Trophoblast cell (in vitro differentiated cells and primary cell): ENCODE measurements around the gene OBSCN.

Experiments
- DNase-seq, 2 donors: peaks; one replicate each; pipeline ENCODE4 v3.0.0-alpha.2; 2016
- H2AFZ ChIP-seq: 2 replicates; pipeline ENCODE4 v1.6.1; 2013; ENCODE audit warnings: low read length, moderate library complexity, mild to moderate bottlenecking; ENCODE audit not compliant: insufficient read depth, poor library complexity
- H2AK5ac ChIP-seq: 2 replicates; pipeline ENCODE4 v1.6.1; 2013; ENCODE audit warnings: mild to moderate bottlenecking, low read length
- H2BK120ac ChIP-seq: 2 replicates; pipeline ENCODE4 v1.6.1; 2013; ENCODE audit warnings: low read length, mild to moderate bottlenecking, moderate library complexity; ENCODE audit not compliant: insufficient read depth, poor library complexity
- H2BK12ac ChIP-seq: 2 replicates; pipeline ENCODE4 v1.6.1; 2013; ENCODE audit warnings: mild to moderate bottlenecking, low read length, moderate library complexity
- H2BK5ac ChIP-seq: 2 replicates; pipeline ENCODE4 v1.6.1; 2013; ENCODE audit warnings: low read length, low read depth, moderate library complexity, mild to moderate bottlenecking; ENCODE audit not compliant: poor library complexity
- H3K14ac ChIP-seq: 2 replicates; pipeline ENCODE4 v1.6.1; 2013; ENCODE audit warnings: mild to moderate bottlenecking, low read length
- H3K18ac ChIP-seq: 2 replicates; pipeline ENCODE4 v1.6.1; 2013; ENCODE audit warnings: mild to moderate bottlenecking, low read length
- H3K23ac ChIP-seq: 2 replicates; pipeline ENCODE4 v1.6.1; 2013; ENCODE audit warnings: low read length
- H3K27ac ChIP-seq: 2 replicates; pipeline ENCODE4 v1.5.1; 2013; ENCODE audit warnings: low read depth, mild to moderate bottlenecking, inconsistent platforms, low read length, moderate library complexity
- H3K27me3 ChIP-seq: 2 replicates; pipeline ENCODE4 v1.6.1; 2013; ENCODE audit warnings: inconsistent platforms, mild to moderate bottlenecking, low read length, moderate library complexity; ENCODE audit not compliant: insufficient read depth
- H3K36me3 ChIP-seq, 2 experiments: 1 replicate in 1 of 2; 2 replicates in 1 of 2; pipeline ENCODE4 v1.6.1; 2013; ENCODE audit warnings: low read length in 2 of 2, mild to moderate bottlenecking in 2 of 2, moderate library complexity in 1 of 2; ENCODE audit not compliant: insufficient read depth in 2 of 2, control insufficient read depth in 1 of 2
- H3K4ac ChIP-seq: 2 replicates; pipeline ENCODE4 v1.6.1; 2013; ENCODE audit warnings: low read depth, mild to moderate bottlenecking, low read length, moderate library complexity
- H3K4me1 ChIP-seq, 2 experiments: 1 replicate in 1 of 2; 2 replicates in 1 of 2; pipeline ENCODE4 v1.6.1; 2013; ENCODE audit warnings: low read length in 2 of 2, mild to moderate bottlenecking in 2 of 2, moderate library complexity in 1 of 2; ENCODE audit not compliant: insufficient read depth in 2 of 2, control insufficient read depth in 1 of 2
- H3K4me2 ChIP-seq: 2 replicates; pipeline ENCODE4 v1.6.1; 2013; ENCODE audit warnings: inconsistent platforms, mild to moderate bottlenecking, low read length, moderate library complexity
- H3K4me3 ChIP-seq: 2 replicates; pipeline ENCODE4 v1.5.1; 2013; ENCODE audit warnings: mild to moderate bottlenecking, low read depth, low read length, inconsistent platforms
- H3K79me1 ChIP-seq: one replicate; pipeline ENCODE4 v1.6.1; 2013; ENCODE audit warnings: low read length
- H3K79me2 ChIP-seq: 2 replicates; pipeline ENCODE4 v1.6.1; 2013; ENCODE audit warnings: low read length, mild to moderate bottlenecking; ENCODE audit not compliant: control insufficient read depth, insufficient read depth, poor library complexity
- H3K9ac ChIP-seq: 2 replicates; pipeline ENCODE4 v1.6.1; 2013; ENCODE audit warnings: mild to moderate bottlenecking, low read length
- H3K9me3 ChIP-seq: 2 replicates; pipeline ENCODE4 v1.6.1; 2013; ENCODE audit warnings: low read depth, mild to moderate bottlenecking, control low read depth, inconsistent platforms, low read length; ENCODE audit not compliant: insufficient read depth
- H4K12ac ChIP-seq: 2 replicates; pipeline ENCODE4 v1.6.1; 2013; ENCODE audit warnings: low read depth, mild to moderate bottlenecking, low read length, moderate library complexity
- H4K8ac ChIP-seq: 2 replicates; pipeline ENCODE4 v1.6.1; 2013; ENCODE audit warnings: low read depth, mild to moderate bottlenecking, low read length, moderate library complexity
- H4K91ac ChIP-seq: one replicate; pipeline ENCODE4 v1.6.1; 2013; ENCODE audit warnings: low read depth, mild to moderate bottlenecking, low read length, moderate library complexity
- WGBS: extraction: QIAGEN DNeasy Blood & Tissue Kit; methylation state at CpG from one replicate; pipeline ENCODE4 v1.1.7; 2013; ENCODE audit warnings: missing lambda C conversion rate; ENCODE audit not compliant: insufficient read length, insufficient coverage; ENCODE audit errors: extremely low coverage; 5-methylcytosine and 5-hydroxymethylcytosine counted together

OBSCN gene

GRCh38 chr1:228401782-228402640 lies 194.2 kb downstream of the OBSCN start:
- WGBS, result no CpG with 5 or more reads among the region's 14 CpGs
- H2BK120ac ChIP-seq, result no peak overlapping the region
- H2BK12ac ChIP-seq, result no peak overlapping the region
- no peaks in the 10 kb centered on the region for H3K27me3 ChIP-seq
- no peak overlapping the region for H3K4me3 ChIP-seq
- peaks cover 3% of the 10 kb centered on the region for H3K9me3 ChIP-seq
- H3K14ac ChIP-seq, result no peak overlapping the region
- H4K91ac ChIP-seq, result no peak overlapping the region
- no peak overlapping the region for H3K9ac ChIP-seq
- peak overlapping the region; percentile 48 for H3K4ac ChIP-seq
- no peak overlapping the region for H3K23ac ChIP-seq
- no peak for DNase-seq
- peaks cover 59 to 61% of the 10 kb centered on the region in 2 experiments for H3K36me3 ChIP-seq
- no peak overlapping the region for H2AFZ ChIP-seq
- peaks cover 9% of the 10 kb centered on the region for H3K79me1 ChIP-seq
- H3K18ac ChIP-seq, result no peak overlapping the region
- peaks cover 7% of the 10 kb centered on the region in 2 experiments for H3K4me1 ChIP-seq
- no peak overlapping the region for H3K27ac ChIP-seq
- H4K8ac ChIP-seq, result no peak overlapping the region
- H2AK5ac ChIP-seq, result no peak overlapping the region
- H4K12ac ChIP-seq, result no peak overlapping the region
- no peak overlapping the region for H2BK5ac ChIP-seq
- peaks cover 19% of the 10 kb centered on the region for H3K79me2 ChIP-seq
- H3K4me2 ChIP-seq, result no peak overlapping the region

DNA sequence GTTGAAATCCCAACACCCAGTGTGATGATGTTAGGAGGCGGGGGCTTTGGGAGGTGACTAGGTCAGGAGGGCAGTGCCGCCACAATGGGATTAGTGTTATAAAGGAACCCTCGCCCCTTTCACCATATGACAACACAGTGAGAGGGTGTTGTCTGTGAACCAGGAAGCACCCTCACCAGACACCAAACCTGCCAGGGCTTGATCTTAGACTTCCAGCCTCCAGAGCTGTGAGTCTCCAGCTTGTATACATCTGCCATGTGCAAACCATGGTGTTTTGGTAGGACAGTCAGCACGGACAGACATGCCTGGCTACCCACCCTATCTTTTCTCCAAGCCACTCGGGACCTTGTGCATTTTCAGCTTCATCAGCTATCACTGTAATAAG lies 194.8 kb downstream of the OBSCN start:
- Histone ChIP-seq H3K4me1 (peaks cover 9 to 10% of the 10 kb centered on the region in 2 experiments), H3K18ac (no peak overlapping the region), H2BK5ac (no peak overlapping the region), H3K79me1 (peaks cover 13% of the 10 kb centered on the region), H2AFZ (no peak overlapping the region), H4K91ac (no peak overlapping the region), H3K27me3 (no peaks in the 10 kb centered on the region), H3K27ac (no peak overlapping the region), H2BK120ac (no peak overlapping the region), H3K14ac (no peak overlapping the region), H2AK5ac (no peak overlapping the region), H4K12ac (no peak overlapping the region), H2BK12ac (no peak overlapping the region), H3K36me3 (peaks cover 53 to 56% of the 10 kb centered on the region in 2 experiments), H3K79me2 (peaks cover 23% of the 10 kb centered on the region), H3K9me3 (peaks cover 3% of the 10 kb centered on the region), H3K4me2 (no peak overlapping the region), H3K23ac (no peak overlapping the region), H3K4ac (peak overlapping the region; percentile 48), H4K8ac (no peak overlapping the region), H3K4me3 (no peak overlapping the region), H3K9ac (no peak overlapping the region)
- WGBS, result no CpG with 5 or more reads among the region's 5 CpGs
- no peak for DNase-seq

- Histone ChIP-seq H3K79me2 (peaks cover 23% of the 10 kb centered on the region), H3K9ac (no peak overlapping the region)
- WGBS, result no CpG with 5 or more reads among the region's 9 CpGs
These were observed 195.4 kb downstream of the OBSCN start for GRCh38 chr1:228403231-228403631.

DNA sequence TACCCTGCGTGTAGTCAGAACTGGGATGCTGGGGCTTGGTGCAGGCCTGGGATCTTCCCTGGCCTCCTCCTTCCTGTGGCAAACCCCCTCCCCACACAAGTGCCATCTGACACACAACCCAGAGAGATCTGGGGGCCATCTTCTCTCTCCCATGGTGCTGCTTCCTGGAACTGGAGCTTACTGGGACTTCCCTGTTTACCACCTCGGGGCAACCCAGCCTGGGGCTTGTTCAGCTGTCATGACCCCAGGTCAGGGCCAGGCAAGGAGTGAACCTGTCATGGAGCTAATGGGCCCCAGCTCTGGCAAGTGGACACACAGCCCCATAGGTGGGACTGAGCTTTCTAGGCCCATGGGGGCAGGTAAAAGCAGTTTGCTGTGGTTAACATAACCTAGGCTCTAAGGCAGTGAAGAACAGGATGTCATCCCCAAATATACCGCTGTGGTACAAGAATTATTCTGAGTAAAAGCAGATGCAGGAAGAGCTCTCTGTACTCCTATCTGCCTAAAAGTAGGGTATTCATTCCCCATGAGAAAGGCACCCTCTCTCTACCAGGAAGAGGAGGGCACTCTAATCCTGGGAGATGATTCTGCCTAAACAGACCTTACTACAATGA lies 196.4 kb downstream of the OBSCN start:
- H3K27ac ChIP-seq, result no peak overlapping the region
- no peak overlapping the region for H3K23ac ChIP-seq
- H3K14ac ChIP-seq, result no peak overlapping the region
- H3K36me3 ChIP-seq, result peaks cover 45 to 49% of the 10 kb centered on the region in 2 experiments
- H3K4me3 ChIP-seq, result no peak overlapping the region
- H4K8ac ChIP-seq, result no peak overlapping the region
- H2BK12ac ChIP-seq, result no peak overlapping the region
- H2AFZ ChIP-seq, result no peak overlapping the region
- H3K79me1 ChIP-seq, result peaks cover 16% of the 10 kb centered on the region
- H4K12ac ChIP-seq, result no peak overlapping the region
- H3K79me2 ChIP-seq, result peaks cover 23% of the 10 kb centered on the region
- no peaks in the 10 kb centered on the region for H3K27me3 ChIP-seq
- peak overlapping the region; percentile 16 for H3K4ac ChIP-seq
- peaks cover 3% of the 10 kb centered on the region for H3K9me3 ChIP-seq
- peaks cover 17 to 18% of the 10 kb centered on the region in 2 experiments for H3K4me1 ChIP-seq
- H2AK5ac ChIP-seq, result no peak overlapping the region
- no CpG with 5 or more reads among the region's 3 CpGs for WGBS
- peak overlapping the region; percentile 26 for H3K4me2 ChIP-seq
- H3K18ac ChIP-seq, result no peak overlapping the region
- DNase-seq, result no peak
- no peak overlapping the region for H2BK5ac ChIP-seq
- H3K9ac ChIP-seq, result no peak overlapping the region
- H2BK120ac ChIP-seq, result no peak overlapping the region
- H4K91ac ChIP-seq, result no peak overlapping the region

More at GRCh38 chr1:228403231-228403631, 195.4 kb downstream of the OBSCN start:
- Histone ChIP-seq H2BK120ac (no peak overlapping the region), H2BK5ac (no peak overlapping the region), H4K8ac (no peak overlapping the region), H2BK12ac (no peak overlapping the region), H3K79me1 (peaks cover 16% of the 10 kb centered on the region), H3K27me3 (no peaks in the 10 kb centered on the region), H3K4me2 (no peak overlapping the region), H3K4ac (peak overlapping the region; percentile 43), H3K4me1 (peaks cover 14 to 15% of the 10 kb centered on the region in 2 experiments), H4K12ac (no peak overlapping the region), H3K27ac (no peak overlapping the region), H3K18ac (no peak overlapping the region), H4K91ac (no peak overlapping the region), H3K36me3 (peaks cover 47 to 54% of the 10 kb centered on the region in 2 experiments), H3K14ac (no peak overlapping the region), H3K23ac (no peak overlapping the region), H3K4me3 (no peak overlapping the region), H3K9me3 (peaks cover 3% of the 10 kb centered on the region), H2AK5ac (no peak overlapping the region), H2AFZ (no peak overlapping the region)
- no peak for DNase-seq
